KMS-11 (cell line): Measurements from ENCODE around the gene AP2B1.
A peak's percentile ranks its signal among the peaks of the same experiment; 100 is the strongest.
"Not testable (repeated sequence)": the region's sequence is repeated elsewhere in the genome, so short reads cannot be mapped to it uniquely, and the experiment has no call there.

Experiments used
- H2AFZ ChIP-seq: fragments of 200-600 bp; sonication (generic); 2 replicates; pipeline ENCODE4 v1.6.1; 2016; ENCODE audit warnings: antibody characterized with exemption, mixed run types, low read depth
- H3K27ac ChIP-seq: fragments of 200-600 bp; sonication (generic); 2 replicates; pipeline ENCODE4 v1.6.1; 2016; ENCODE audit warnings: mild to moderate bottlenecking, mixed run types
- H3K27me3 ChIP-seq: fragments of 200-600 bp; sonication (generic); 2 replicates; pipeline ENCODE4 v1.6.1; 2017; ENCODE audit warnings: mild to moderate bottlenecking, low read depth, mixed run types, moderate library complexity; ENCODE audit not compliant: insufficient read depth
- H3K36me3 ChIP-seq: fragments of 200-600 bp; sonication (generic); 2 replicates; pipeline ENCODE4 v1.6.1; 2017; ENCODE audit warnings: mild to moderate bottlenecking, mixed run types; ENCODE audit not compliant: insufficient read depth
- H3K4me1 ChIP-seq: fragments of 200-600 bp; sonication (generic); 2 replicates; pipeline ENCODE4 v1.6.1; 2016; ENCODE audit warnings: mild to moderate bottlenecking, low read depth, mixed run types; ENCODE audit not compliant: poor library complexity, severe bottlenecking
- H3K4me2 ChIP-seq: fragments of 200-600 bp; sonication (generic); 2 replicates; pipeline ENCODE4 v1.7.0; 2016; ENCODE audit warnings: mild to moderate bottlenecking, mixed run types
- H3K4me3 ChIP-seq: fragments of 200-600 bp; sonication (generic); IDR thresholded peaks from 2 replicates; pipeline ENCODE4 v1.6.1; 2017; ENCODE audit warnings: low read depth, low read length, mixed read lengths; ENCODE audit not compliant: insufficient read depth
- H3K79me2 ChIP-seq: fragments of 200-600 bp; sonication (generic); 2 replicates; pipeline ENCODE4 v1.6.1; 2016; ENCODE audit warnings: low read depth, mixed run types; ENCODE audit not compliant: insufficient read depth
- H3K9ac ChIP-seq: fragments of 200-600 bp; sonication (generic); 2 replicates; pipeline ENCODE4 v1.6.1; 2016; ENCODE audit warnings: mild to moderate bottlenecking, mixed run types
- H4K20me1 ChIP-seq: fragments of 200-600 bp; sonication (generic); 2 replicates; pipeline ENCODE4 v1.6.1; 2016; ENCODE audit warnings: mild to moderate bottlenecking, mixed run types; ENCODE audit not compliant: insufficient read depth
- CTCF ChIP-seq: fragments of 200-600 bp; sonication (generic); conservative IDR thresholded peaks from 2 replicates; pipeline ENCODE4 v1.6.1; 2017; ENCODE audit warnings: low read depth, mild to moderate bottlenecking, antibody characterized with exemption, low read length, moderate library complexity, mixed read lengths

Gene AP2B1

DNA sequence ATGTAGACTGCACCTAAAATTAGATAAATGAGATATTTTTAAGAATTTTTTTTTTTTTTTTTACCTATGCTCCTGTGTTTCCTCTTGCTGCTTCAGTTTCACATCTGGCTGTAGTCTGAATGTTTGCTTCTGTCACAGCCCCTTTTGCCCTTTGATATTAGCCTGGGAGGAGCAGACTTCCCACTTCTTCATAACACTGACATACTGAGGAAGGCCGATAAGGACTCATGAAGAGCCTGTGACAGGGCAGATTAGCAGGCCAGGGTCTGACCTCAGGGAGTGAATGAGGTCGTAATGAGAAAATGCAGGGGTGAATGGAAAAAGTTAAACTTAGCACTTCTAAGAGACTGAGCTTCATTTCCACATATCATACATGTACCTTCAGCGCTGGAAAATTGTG is 26.4 kb upstream of the AP2B1 start, which contains the start of gene SLFN14:
Gene SLFN14 (minus strand): TSS at position 117 of the 400 bp plus-strand sequence. CDS start 2,757 bp downstream, outside the sequence.
- H3K9ac ChIP-seq = no peak within 1 kb of the TSS
- no peak within 1 kb of the TSS for H3K4me2 ChIP-seq
- no peak for TF ChIP-seq CTCF
- H3K4me3 ChIP-seq = no peak within 1 kb of the TSS
- no peak within 1 kb of the TSS for H2AFZ ChIP-seq
- no peaks in the 10 kb centered on the region for H3K79me2 ChIP-seq
- H3K36me3 ChIP-seq = no peaks in the 10 kb centered on the region
- H3K27me3 ChIP-seq = no peaks in the 10 kb centered on the region
- H4K20me1 ChIP-seq = no peaks in the 10 kb centered on the region
- no peaks in the 10 kb centered on the region for H3K4me1 ChIP-seq
- H3K27ac ChIP-seq = no peak within 1 kb of the TSS

GRCh38 chr17:35563181-35563580 is 23.9 kb upstream of the AP2B1 start:
- not testable (repeated sequence) for H3K4me1 ChIP-seq, H3K27ac ChIP-seq, H3K4me3 ChIP-seq, H3K4me2 ChIP-seq, H3K79me2 ChIP-seq, H2AFZ ChIP-seq, H3K36me3 ChIP-seq, H3K9ac ChIP-seq, H4K20me1 ChIP-seq, H3K27me3 ChIP-seq

GRCh38 chr17:35566968-35567367 is 20.2 kb upstream of the AP2B1 start:
- Histone ChIP-seq H3K27ac (no peak overlapping the region), H3K4me2 (no peak overlapping the region), H3K4me1 (peaks cover 16% of the 10 kb centered on the region)

GRCh38 chr17:35568561-35568960 is 18.6 kb upstream of the AP2B1 start:
- peak overlapping the region; percentile 93; the same call in 1 of the 2 replicates for H2AFZ ChIP-seq
- peak overlapping the region; percentile 87 for H3K4me2 ChIP-seq
- H3K36me3 ChIP-seq = no peaks in the 10 kb centered on the region
- H3K9ac ChIP-seq = peak overlapping the region; percentile 70; the same call in 1 of the 2 replicates
- no peak overlapping the region for H3K4me3 ChIP-seq
- H3K4me1 ChIP-seq = peaks cover 16% of the 10 kb centered on the region
- H4K20me1 ChIP-seq = no peaks in the 10 kb centered on the region
- no peaks in the 10 kb centered on the region for H3K27me3 ChIP-seq
- H3K27ac ChIP-seq = peak overlapping the region; percentile 49
- TF ChIP-seq CTCF = no peak
- H3K79me2 ChIP-seq = peaks cover 27% of the 10 kb centered on the region; the same call in 1 of the 2 replicates

More at GRCh38 chr17:35566968-35567367, 20.2 kb upstream of the AP2B1 start:
- TF ChIP-seq CTCF = no peak
- Histone ChIP-seq H3K36me3 (no peaks in the 10 kb centered on the region), H3K9ac (no peak overlapping the region), H3K27me3 (no peaks in the 10 kb centered on the region), H2AFZ (no peak overlapping the region), H4K20me1 (no peaks in the 10 kb centered on the region), H3K79me2 (peaks cover 25% of the 10 kb centered on the region; the same call in 1 of the 2 replicates), H3K4me3 (no peak overlapping the region)

- no peak overlapping the region for H3K9ac ChIP-seq
- H4K20me1 ChIP-seq = no peaks in the 10 kb centered on the region
- TF ChIP-seq CTCF = no peak
- no peaks in the 10 kb centered on the region for H3K27me3 ChIP-seq
- H3K4me2 ChIP-seq = peak overlapping the region; percentile 87; the same call in 1 of the 2 replicates
- H3K4me3 ChIP-seq = no peak overlapping the region
- no peaks in the 10 kb centered on the region for H3K36me3 ChIP-seq
- peaks cover 16% of the 10 kb centered on the region for H3K4me1 ChIP-seq
- no peak overlapping the region for H3K27ac ChIP-seq
- peaks cover 27% of the 10 kb centered on the region; the same call in 1 of the 2 replicates for H3K79me2 ChIP-seq
- H2AFZ ChIP-seq = no peak overlapping the region
These were observed 17.7 kb upstream of the AP2B1 start for GRCh38 chr17:35569405-35569804.
